ENCODE data around the gene CFAP97. TPM values are rescaled to one million over a fixed set of nuclear protein-coding genes. Genes with fewer than 3 reads are reported as not detected.
"Not testable (repeated sequence)": the region's sequence is repeated elsewhere in the genome, so short reads cannot be mapped to it uniquely, and the experiment has no call there.

CFAP97 gene
- total and polyA plus RNA-seq, 9 donors: 14.1 to 57.6 (median 38.2) TPM

DNA sequence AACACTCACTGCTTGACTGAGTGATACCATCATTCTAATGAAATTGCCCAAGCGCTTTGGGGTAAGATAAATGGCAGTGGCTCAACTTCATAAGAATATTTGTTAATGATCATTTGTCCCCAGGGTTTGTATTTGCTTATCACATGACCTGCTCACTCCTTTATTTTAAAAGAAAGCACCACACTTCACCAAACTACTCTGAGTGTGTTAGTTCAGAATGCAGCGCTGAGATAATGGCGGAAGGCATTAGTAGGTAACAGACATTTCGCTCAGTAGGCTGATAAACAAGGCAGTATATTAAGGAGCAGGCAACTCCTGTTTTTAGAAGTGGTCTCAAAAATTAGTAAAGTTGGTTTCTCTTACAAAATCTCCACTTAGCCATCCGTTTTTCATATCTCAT, 7.2 kb upstream of the CFAP97 start:
- H3K27me3 ChIP-seq: no peaks in the 10 kb centered on the region
- H3K4me3 ChIP-seq: peak overlapping the region; percentile 54
- H3K9me3 ChIP-seq: no peaks in the 10 kb centered on the region
- no peaks in the 10 kb centered on the region for H3K4me1 ChIP-seq (ENCODE audit: insufficient read depth)
- no peak for TF ChIP-seq POLR2A (IDR thresholded peaks at IDR 0.05)
- no peak for TF ChIP-seq EP300 (IDR thresholded peaks at IDR 0.05)
- TF ChIP-seq, protein P1, sequence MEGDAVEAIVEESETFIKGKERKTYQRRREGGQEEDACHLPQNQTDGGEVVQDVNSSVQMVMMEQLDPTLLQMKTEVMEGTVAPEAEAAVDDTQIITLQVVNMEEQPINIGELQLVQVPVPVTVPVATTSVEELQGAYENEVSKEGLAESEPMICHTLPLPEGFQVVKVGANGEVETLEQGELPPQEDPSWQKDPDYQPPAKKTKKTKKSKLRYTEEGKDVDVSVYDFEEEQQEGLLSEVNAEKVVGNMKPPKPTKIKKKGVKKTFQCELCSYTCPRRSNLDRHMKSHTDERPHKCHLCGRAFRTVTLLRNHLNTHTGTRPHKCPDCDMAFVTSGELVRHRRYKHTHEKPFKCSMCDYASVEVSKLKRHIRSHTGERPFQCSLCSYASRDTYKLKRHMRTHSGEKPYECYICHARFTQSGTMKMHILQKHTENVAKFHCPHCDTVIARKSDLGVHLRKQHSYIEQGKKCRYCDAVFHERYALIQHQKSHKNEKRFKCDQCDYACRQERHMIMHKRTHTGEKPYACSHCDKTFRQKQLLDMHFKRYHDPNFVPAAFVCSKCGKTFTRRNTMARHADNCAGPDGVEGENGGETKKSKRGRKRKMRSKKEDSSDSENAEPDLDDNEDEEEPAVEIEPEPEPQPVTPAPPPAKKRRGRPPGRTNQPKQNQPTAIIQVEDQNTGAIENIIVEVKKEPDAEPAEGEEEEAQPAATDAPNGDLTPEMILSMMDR (IDR thresholded peaks at IDR 0.05): no peak
- H3K36me3 ChIP-seq: no peaks in the 10 kb centered on the region
- peak overlapping the region in 1 of 2 donors; percentile 96 for H3K27ac ChIP-seq
- DNase-seq: no peak
- intact Hi-C loops (cut with DNase I): loop anchor here in 1 of 4 donors (10.0 kb wide), 1 partner anchor 184 kb away; the partner anchor contains the start of genes ANKRD37 and LRP2BP
- WGBS, 3 donors: 54 to 70% (median 68%) methylated on average over 5 of the region's 5 CpGs

GRCh38 chr4:185210102-185210981, 6.5 kb upstream of the CFAP97 start:
- Histone ChIP-seq H3K4me3 (peak overlapping the region; percentile 54), H3K36me3 (no peaks in the 10 kb centered on the region), H3K27me3 (no peaks in the 10 kb centered on the region), H3K4me1 (ENCODE audit: insufficient read depth) (no peaks in the 10 kb centered on the region), H3K9me3 (no peaks in the 10 kb centered on the region), H3K27ac (peak overlapping the region; percentile 96 to 99)
- 0 to 1% (median 1%) methylated on average over 45 to 84 of the region's 84 CpGs for WGBS, 3 donors
- peak; percentile 53 to 71 (median 70) for DNase-seq
- intact Hi-C loops (cut with DNase I): loop anchor here in 1 of 4 donors (10.0 kb wide), 1 partner anchor 184 kb away; the partner anchor contains the start of genes ANKRD37 and LRP2BP
- TF ChIP-seq, protein P1 (IDR thresholded peaks at IDR 0.05): no peak
- TF ChIP-seq POLR2A (IDR thresholded peaks at IDR 0.05) (peak; percentile 36), EP300 (IDR thresholded peaks at IDR 0.05) (no peak)

DNA sequence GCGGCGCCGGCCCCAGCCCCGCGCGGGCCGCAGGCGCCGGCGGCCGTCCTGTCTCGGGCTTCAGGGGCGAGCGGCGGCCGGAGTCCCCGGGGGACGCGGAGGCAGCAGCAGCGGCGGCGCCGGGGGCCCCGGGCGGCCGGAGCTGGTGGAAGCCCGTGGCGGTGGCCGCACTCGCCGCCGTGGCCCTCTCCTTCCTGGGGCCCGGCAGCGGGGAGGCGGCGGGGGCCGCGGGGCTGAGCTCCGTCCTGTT, 6.0 kb upstream of the CFAP97 start:
- intact Hi-C loops (cut with DNase I): loop anchor here (10.0 kb wide), 2 partner anchors 185 to 375 kb away; partner anchors contain the start of genes ANKRD37 (in 3 of the 4) and LRP2BP (in 3 of the 4)
- not testable (repeated sequence) for H3K4me1 ChIP-seq (ENCODE audit: insufficient read depth); DNase-seq; H3K36me3 ChIP-seq; H3K9me3 ChIP-seq; H3K27me3 ChIP-seq
- WGBS, 3 donors: 1 to 2% methylated on average over 27 to 38 of the region's 39 CpGs; no CpG with 5 or more reads in 1 of the 3 donors
- H3K27ac ChIP-seq: peak overlapping the region; percentile 96 to 99
- peak overlapping the region; percentile 54 for H3K4me3 ChIP-seq

DNA sequence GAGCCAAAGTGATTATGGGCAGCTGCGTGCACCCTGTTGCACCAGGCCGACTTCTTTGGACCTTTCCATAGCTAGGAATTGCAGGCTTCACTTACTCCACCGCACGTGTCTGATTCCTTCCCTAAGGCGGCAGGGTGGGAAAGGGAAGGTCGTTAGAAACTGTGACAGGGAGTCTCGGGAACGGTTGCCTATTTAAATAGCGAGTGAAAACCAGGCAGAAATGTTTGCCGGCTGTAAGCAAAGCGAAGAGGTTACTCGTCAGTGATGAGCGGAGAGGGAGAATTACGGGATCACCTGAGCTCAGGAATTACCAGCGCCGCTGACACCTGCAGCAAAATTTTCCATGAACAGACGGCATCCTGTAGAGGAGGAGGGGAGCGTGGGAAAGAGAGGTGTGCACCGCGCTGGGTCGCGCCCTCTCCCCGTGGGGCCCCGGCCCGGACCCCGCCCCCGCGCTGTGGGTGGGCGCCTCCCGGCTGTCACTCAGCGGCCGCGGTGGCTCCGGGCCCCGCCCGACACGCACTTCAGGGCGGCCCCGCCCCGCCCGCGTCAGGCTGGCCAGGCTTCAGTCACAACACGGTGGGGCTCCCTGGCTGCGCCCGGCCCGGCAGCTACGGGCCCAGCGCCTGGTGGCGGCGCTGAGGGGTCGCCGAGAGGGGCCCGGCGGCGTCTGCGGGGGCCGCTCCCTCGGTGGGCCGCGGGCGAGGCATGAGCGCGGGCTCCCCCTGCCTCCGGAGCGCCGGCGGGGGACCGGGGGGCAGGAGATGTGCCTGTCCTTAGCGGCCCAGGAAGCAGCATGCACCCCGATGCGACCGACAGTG, 5.4 kb upstream of the CFAP97 start, which contains the start of gene SNX25:
TSS of gene SNX25 (plus strand) at position 568 of the 821 bp plus-strand sequence. CDS start at position 797, 229 bp downstream.
- Histone ChIP-seq H3K27ac (peak within 1 kb of the TSS; percentile 96 to 99), H3K4me3 (peak within 1 kb of the TSS; percentile 54), H3K4me1 (ENCODE audit: insufficient read depth) (peaks cover 3% of the 10 kb centered on the region), H3K9me3 (no peaks in the 10 kb centered on the region), H3K27me3 (no peaks in the 10 kb centered on the region), H3K36me3 (no peaks in the 10 kb centered on the region)
- intact Hi-C loops (cut with DNase I): loop anchor here in 3 of 4 donors (10.0 kb wide), 2 partner anchors 186 to 376 kb away; partner anchors contain the start of genes ANKRD37 (in 2 of the 3) and LRP2BP (in 2 of the 3)
- 1% methylated on average over 52 to 72 of the region's 72 CpGs for WGBS, 3 donors
- TF ChIP-seq EP300 (IDR thresholded peaks at IDR 0.05) (no peak), POLR2A (IDR thresholded peaks at IDR 0.05) (peak; percentile 85)
- TF ChIP-seq, protein P1 (IDR thresholded peaks at IDR 0.05): peak in 1 of 3 donors; percentile 48
- peak; percentile 76 to 89 (median 86) for DNase-seq

Measured in ovary (tissue), 9 donors.